Endothelial cell of umbilical vein (primary cell): ENCODE data around the gene GPR42. TPM values are rescaled to one million over a fixed set of nuclear protein-coding genes. Genes with fewer than 3 reads are reported as not detected.

Experiments
- BruUV-seq: library from RNA; stranded (reverse); fragments of 400-500 nt; replicated peaks from 2 replicates; lab custom pipeline; 2021; lab: Mats Ljungman, UMichigan
- CTCF ChIA-PET: fragments of 300-600, 350-600 bp; sonication (Branson Sonifier 250); formaldehyde crosslinking; loops from one replicate; lab custom pipeline; 2021; ENCODE audit warnings: antibody characterized with exemption, inconsistent platforms; lab: Charles Lee
- POLR2A ChIA-PET: fragments of 300-600, 350-600 bp; sonication (Branson Sonifier 250); formaldehyde crosslinking; loops from one replicate; lab custom pipeline; 2021; ENCODE audit warnings: antibody characterized with exemption, inconsistent platforms; lab: Charles Lee
- DNase-seq: peaks from one replicate; pipeline ENCODE4 v3.0.0-alpha.2; 2011; ENCODE audit warnings: low read depth, low spot score
- FAIRE-seq: peaks from 2 replicates; lab custom pipeline; 2011; peaks lifted over from hg19 to GRCh38; lab: Jason Lieb, UNC
- H2AFZ ChIP-seq: 2 replicates; pipeline ENCODE4 v1.6.0; 2012; ENCODE audit warnings: low read depth, low read length, control low read depth, inconsistent platforms
- H3K27ac ChIP-seq: 2 replicates; pipeline ENCODE4 v1.5.1; 2011; ENCODE audit warnings: low read depth, mild to moderate bottlenecking, control low read depth, low read length, moderate library complexity; ENCODE audit not compliant: insufficient read depth
- H3K27me3 ChIP-seq, 2 experiments: 2 replicates each; pipeline versions ENCODE4 v1.6.0 to v1.6.1; 2011; ENCODE audit warnings: low read length in 2 of 2, mixed read lengths in 1 of 2; ENCODE audit not compliant: control insufficient read depth in 2 of 2, insufficient read depth in 2 of 2
- H3K36me3 ChIP-seq, 2 experiments: 2 replicates in 1 of 2; 3 replicates in 1 of 2; pipeline ENCODE4 v1.5.1; 2011; ENCODE audit warnings: low read length in 2 of 2, mild to moderate bottlenecking in 1 of 2, moderate library complexity in 1 of 2; ENCODE audit not compliant: control insufficient read depth in 2 of 2, insufficient read depth in 2 of 2; ENCODE audit errors: extremely low read depth in 1 of 2
- H3K4me1 ChIP-seq: 3 replicates; pipeline ENCODE4 v1.5.1; 2011; ENCODE audit warnings: mild to moderate bottlenecking, low read length; ENCODE audit not compliant: control insufficient read depth, insufficient read depth; ENCODE audit errors: extremely low read depth
- H3K4me2 ChIP-seq: 2 replicates; pipeline ENCODE4 v1.6.1; 2011; ENCODE audit warnings: low read length, control low read depth, mixed read lengths; ENCODE audit not compliant: insufficient read depth
- H3K4me3 ChIP-seq, 3 experiments: fragments of 200-600 bp in 1 of 3; sonication (generic), shearing (Covaris generic) in 1 of 3; replicated peaks in 1 of 3; 2 replicates each; pipeline ENCODE4 v1.5.1; 2011 to 2016; ENCODE audit warnings: control low read depth in 3 of 3, low read length in 3 of 3, mild to moderate bottlenecking in 2 of 3, inconsistent platforms in 1 of 3, low read depth in 1 of 3, moderate library complexity in 1 of 3; ENCODE audit not compliant: insufficient read depth in 1 of 3
- H3K79me2 ChIP-seq: 2 replicates; pipeline ENCODE4 v1.6.0; 2012; ENCODE audit warnings: low read length, inconsistent platforms; ENCODE audit not compliant: control insufficient read depth, insufficient read depth
- H3K9ac ChIP-seq: replicated peaks from 2 replicates; pipeline ENCODE3; 2011; ENCODE audit warnings: low read length, control low read depth; ENCODE audit not compliant: insufficient read depth; ENCODE audit errors: extremely low read depth
- H3K9me1 ChIP-seq: replicated peaks from 3 replicates; pipeline ENCODE4 v1.6.0; 2011; ENCODE audit warnings: mild to moderate bottlenecking, low read length; ENCODE audit not compliant: control insufficient read depth, insufficient read depth; ENCODE audit errors: extremely low read depth
- H3K9me3 ChIP-seq: replicated peaks from 2 replicates; pipeline ENCODE4 v1.5.1; 2012; ENCODE audit warnings: low read length, inconsistent platforms; ENCODE audit not compliant: control insufficient read depth, insufficient read depth
- H4K20me1 ChIP-seq: replicated peaks from 2 replicates; pipeline ENCODE3; 2011; ENCODE audit warnings: mild to moderate bottlenecking, low read length; ENCODE audit not compliant: control insufficient read depth, insufficient read depth; ENCODE audit errors: extremely low read depth
- GATA2 ChIP-seq: IDR thresholded peaks from 2 replicates; pipeline ENCODE4 v1.7.0; 2011; ENCODE audit warnings: low read depth, mild to moderate bottlenecking, moderate library complexity, mixed read lengths, low read length; ENCODE audit not compliant: insufficient read length, insufficient read depth
- JUN ChIP-seq: IDR thresholded peaks from 2 replicates; pipeline ENCODE4 v1.6.1; 2011; ENCODE audit warnings: borderline replicate concordance, low read depth; ENCODE audit not compliant: insufficient read length, insufficient read depth
- MAX ChIP-seq: IDR thresholded peaks from 2 replicates; pipeline ENCODE4 v1.6.1; 2011; ENCODE audit not compliant: insufficient read depth, insufficient read length
- MYC ChIP-seq: IDR thresholded peaks from one replicate; pipeline ENCODE4 v1.6.1; 2011; ENCODE audit warnings: mild to moderate bottlenecking, low read depth, low read length
- dilution Hi-C: fragments of 300-500 bp; cut with MboI; formaldehyde crosslinking; loops from one replicate; pipeline ENCODE4 v1.15.0; 2019; ENCODE audit warnings: low sequenced_read_pairs; ENCODE audit not compliant: extremely low pct_ligation_motif_present
- intact Hi-C: fragments of 100-400 bp; cut with micrococcal nuclease; formaldehyde crosslinking; loops from one replicate; pipeline ENCODE4 v1.10.0; 2022
- polyA plus RNA-seq, 4 experiments: library from polyadenylated mRNA; depleted of rRNA in 3 of 4; stranded (reverse) in 3 of 4; unstranded in 1 of 4; fragments of >200 nt; gene quantifications; 2 replicates each; pipeline versions ENCODE4 v1.2.1 to v1.2.3, GENCODE V29; 2011 to 2012; ENCODE audit warnings: missing spikeins in 1 of 4
- total RNA-seq: library from RNA; stranded (reverse); gene quantifications from 2 replicates; pipeline ENCODE4 v1.2.3, GENCODE V29; 2021

GPR42 gene
- total and polyA plus RNA-seq, 2 donors (not counting 3 experiments of a cell fraction or from before 2014, with no cell fraction given) = not detected

GRCh38 chr19:35410487-35410886 is 39.6 kb downstream of the GPR42 start:
- H3K9me1 ChIP-seq = no peaks in the 10 kb centered on the region
- no peak overlapping the region for H3K4me3 ChIP-seq
- FAIRE-seq (no peak), DNase-seq (no peak)
- H3K9me3 ChIP-seq = no peaks in the 10 kb centered on the region
- POLR2A ChIA-PET = no interaction called here
- intact Hi-C loops (no loop called here), dilution Hi-C loops (no loop called here)
- H3K27ac ChIP-seq = no peak overlapping the region
- no peaks in the 10 kb centered on the region for H4K20me1 ChIP-seq
- CTCF ChIA-PET = no interaction called here
- no TSS peak for BruUV-seq
- H2AFZ ChIP-seq = no peak overlapping the region
- no peaks in the 10 kb centered on the region for H3K27me3 ChIP-seq
- no peaks in the 10 kb centered on the region for H3K79me2 ChIP-seq
- no peaks in the 10 kb centered on the region for H3K36me3 ChIP-seq
- no peaks in the 10 kb centered on the region for H3K4me1 ChIP-seq
- H3K4me2 ChIP-seq = no peak overlapping the region
- TF ChIP-seq MAX = no peak
- no peak overlapping the region for H3K9ac ChIP-seq

GRCh38 chr19:35414442-35414841 is 43.6 kb downstream of the GPR42 start:
- TF ChIP-seq MYC (no peak), GATA2 (no peak), JUN (no peak)
- FAIRE-seq (no peak), DNase-seq (no peak)
- intact Hi-C loops = no loop called here
- H3K4me1 ChIP-seq = no peaks in the 10 kb centered on the region
- dilution Hi-C loops = no loop called here
- no peaks in the 10 kb centered on the region for H3K9me3 ChIP-seq
- ChIA-PET POLR2A (no interaction called here), CTCF (no interaction called here)
- no peaks in the 10 kb centered on the region for H4K20me1 ChIP-seq
- no peaks in the 10 kb centered on the region for H3K27me3 ChIP-seq
- BruUV-seq = no TSS peak
- H3K79me2 ChIP-seq = no peaks in the 10 kb centered on the region
- no peak overlapping the region for H3K4me2 ChIP-seq
- H2AFZ ChIP-seq = no peak overlapping the region
- H3K36me3 ChIP-seq = no peaks in the 10 kb centered on the region
- H3K9me1 ChIP-seq = no peaks in the 10 kb centered on the region
- no peak overlapping the region for H3K27ac ChIP-seq
- no peak overlapping the region for H3K4me3 ChIP-seq
- no peak overlapping the region for H3K9ac ChIP-seq
